ENCODE data around the gene TRA2A. TPM values are rescaled to one million over a fixed set of nuclear protein-coding genes. Genes with fewer than 3 reads are reported as not detected.
A peak's percentile ranks its signal among the peaks of the same experiment; 100 is the strongest.

Gene TRA2A
- total and polyA plus RNA-seq, 2 of the 13 experiments (the other 11 are each of a cell fraction or from before 2014, with no cell fraction given): 39.1 to 41.6 TPM

DNA sequence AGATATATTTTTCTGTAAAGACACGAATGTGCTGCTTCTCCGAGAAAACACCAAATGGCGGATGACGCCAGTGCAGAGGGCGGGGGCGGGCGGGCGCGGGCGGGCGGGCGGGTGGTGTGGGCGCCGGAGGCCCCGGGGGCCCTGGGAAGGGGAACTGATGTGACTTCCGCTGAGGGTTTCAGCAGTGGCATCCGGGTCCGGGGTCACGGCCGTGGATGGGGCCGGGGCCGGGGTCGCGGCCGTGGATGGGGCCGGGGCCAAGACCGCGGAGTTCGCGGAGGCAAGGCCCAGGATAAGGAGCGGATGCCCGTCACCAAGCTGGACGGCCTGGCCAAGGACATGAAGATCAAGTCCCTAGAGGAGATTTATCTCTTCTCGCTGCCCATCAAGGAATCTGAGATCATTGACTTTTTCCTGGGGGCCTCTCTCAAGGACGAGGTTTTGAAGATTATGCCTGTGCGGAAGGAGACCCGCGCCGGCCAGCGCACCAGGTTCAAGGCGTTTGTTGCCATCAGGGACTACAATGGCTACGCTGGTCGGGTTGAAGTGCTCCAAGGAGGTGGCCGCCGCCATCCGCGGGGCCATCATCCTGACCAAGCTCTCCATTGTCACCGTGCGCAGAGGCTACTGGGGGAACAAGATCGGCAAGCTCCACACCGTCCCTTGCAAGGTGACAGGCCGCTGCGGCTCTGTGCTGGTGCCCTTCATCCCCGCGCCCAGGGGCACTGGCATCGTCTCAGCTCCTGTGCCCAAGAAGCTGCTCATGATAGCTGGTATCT, 41.2 kb downstream of the TRA2A start:
- POLR2A ChIA-PET: interaction anchor here (1.0 to 2.4 kb wide), 7 partner anchors 16 to 217 kb away, joined by 3 to 8 read pairs (median 4); no protein-coding TSS in a partner anchor
- peak overlapping the region; percentile 66 to 71 (median 69) for H3K4me3 ChIP-seq (replicated peaks in 1 of 3; ENCODE audit: insufficient read depth in 1 of 3, low read depth in 2 of 3, low read length in 3 of 3)
- H3K79me2 ChIP-seq (ENCODE audit: insufficient read depth, low read length): peaks cover 5% of the 10 kb centered on the region
- H3K4me2 ChIP-seq (ENCODE audit: low read depth, low read length): peak overlapping the region; percentile 84
- no peaks in the 10 kb centered on the region for H3K36me3 ChIP-seq (replicated peaks in 1 of 2; ENCODE audit: control insufficient read depth in 1 of 2, insufficient read depth in 2 of 2, low read length in 2 of 2)
- intact Hi-C loops (cut with micrococcal nuclease; ENCODE audit: unreplicated experiment): no loop called here
- no peaks in the 10 kb centered on the region for H3K27me3 ChIP-seq (ENCODE audit: control insufficient read depth in 1 of 2, insufficient read depth in 2 of 2, low read length in 2 of 2)
- CTCF ChIA-PET (ENCODE audit: low intra/inter-chr PET ratio, low total read pairs): no interaction called here
- DNase-seq (ENCODE audit: low spot score): no peak
- no peak for FAIRE-seq
- H4K20me1 ChIP-seq (ENCODE audit: insufficient read depth, low read length): no peaks in the 10 kb centered on the region
- peak overlapping the region; percentile 67 for H3K9ac ChIP-seq (ENCODE audit: insufficient read depth, low read depth, low read length)
- H3K27ac ChIP-seq (ENCODE audit: extremely low read length, insufficient read depth, low read length): peak overlapping the region; percentile 71
- TSS peak; percentile 90 for BruUV-seq (replicated peaks)
- WGBS (ENCODE audit: low lambda C conversion rate): 72% methylated on average over 35 of the region's 56 CpGs
- no peak overlapping the region for H2AFZ ChIP-seq (ENCODE audit: low read length)
- ATAC-seq: peak; percentile 87
- H3K4me1 ChIP-seq (ENCODE audit: insufficient read depth, low read length): peaks cover 31% of the 10 kb centered on the region
- in situ Hi-C loops (cut with HindIII; ENCODE audit: extremely low pct_ligation_motif_present, low pct_unique_long_range_greater_than_20kb): no loop called here
- no peaks in the 10 kb centered on the region for H3K9me3 ChIP-seq (ENCODE audit: low read length)
- TF ChIP-seq GATAD1 (CRISPR knock-in tag; IDR thresholded peaks at IDR 0.05) (peak; percentile 59), RBFOX2 (IDR thresholded peaks at IDR 0.05; ENCODE audit: low read depth, low read length) (peak; percentile 61), RELA (CRISPR knock-in tag; IDR thresholded peaks at IDR 0.05) (no peak), TEF (CRISPR knock-in tag; IDR thresholded peaks at IDR 0.05) (no peak), NFKB2 (CRISPR knock-in tag; IDR thresholded peaks at IDR 0.05; ENCODE audit: borderline replicate concordance) (0 out of 2 replicates have a peak, but pooled peaks have one; percentile 9), CREM (IDR thresholded peaks at IDR 0.05) (no peak), CREM (CRISPR knock-in tag; IDR thresholded peaks at IDR 0.05) (no peak), ZNF329 (CRISPR knock-in tag; IDR thresholded peaks at IDR 0.05; ENCODE audit: low read depth) (no peak), ZNF609 (CRISPR knock-in tag; IDR thresholded peaks at IDR 0.05; ENCODE audit: borderline replicate concordance) (0 out of 2 replicates have a peak, but pooled peaks have one; percentile 16), RXRA (CRISPR knock-in tag; IDR thresholded peaks at IDR 0.05) (peak; percentile 56; the same call in 1 of the 2 replicates), NFIC (IDR thresholded peaks at IDR 0.05; ENCODE audit: low read length) (0 out of 2 replicates have a peak, but pooled peaks have one; percentile 23), CBFB (CRISPR knock-in tag; IDR thresholded peaks at IDR 0.05) (peak; percentile 28; the same call in 1 of the 2 replicates), ZBTB42 (CRISPR knock-in tag; IDR thresholded peaks at IDR 0.05) (no peak)
- TF ChIP-seq, protein P1, sequence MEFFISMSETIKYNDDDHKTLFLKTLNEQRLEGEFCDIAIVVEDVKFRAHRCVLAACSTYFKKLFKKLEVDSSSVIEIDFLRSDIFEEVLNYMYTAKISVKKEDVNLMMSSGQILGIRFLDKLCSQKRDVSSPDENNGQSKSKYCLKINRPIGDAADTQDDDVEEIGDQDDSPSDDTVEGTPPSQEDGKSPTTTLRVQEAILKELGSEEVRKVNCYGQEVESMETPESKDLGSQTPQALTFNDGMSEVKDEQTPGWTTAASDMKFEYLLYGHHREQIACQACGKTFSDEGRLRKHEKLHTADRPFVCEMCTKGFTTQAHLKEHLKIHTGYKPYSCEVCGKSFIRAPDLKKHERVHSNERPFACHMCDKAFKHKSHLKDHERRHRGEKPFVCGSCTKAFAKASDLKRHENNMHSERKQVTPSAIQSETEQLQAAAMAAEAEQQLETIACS (CRISPR knock-in tag; IDR thresholded peaks at IDR 0.05): no peak

All from HepG2 (cell line).